IPS-18c (cell line): ENCODE measurements around the gene OR1L1.

Experiments used
- H3K4me3 ChIP-seq: 2 replicates; pipeline ENCODE4 v1.7.0; 2013; ENCODE audit warnings: low read depth, mild to moderate bottlenecking, low read length, moderate library complexity; ENCODE audit not compliant: insufficient read depth
- H3K9me3 ChIP-seq: one replicate; pipeline ENCODE4 v1.6.1; 2013; ENCODE audit warnings: mild to moderate bottlenecking, low read length, moderate library complexity; ENCODE audit not compliant: control insufficient read depth, insufficient read depth

Gene OR1L1

DNA sequence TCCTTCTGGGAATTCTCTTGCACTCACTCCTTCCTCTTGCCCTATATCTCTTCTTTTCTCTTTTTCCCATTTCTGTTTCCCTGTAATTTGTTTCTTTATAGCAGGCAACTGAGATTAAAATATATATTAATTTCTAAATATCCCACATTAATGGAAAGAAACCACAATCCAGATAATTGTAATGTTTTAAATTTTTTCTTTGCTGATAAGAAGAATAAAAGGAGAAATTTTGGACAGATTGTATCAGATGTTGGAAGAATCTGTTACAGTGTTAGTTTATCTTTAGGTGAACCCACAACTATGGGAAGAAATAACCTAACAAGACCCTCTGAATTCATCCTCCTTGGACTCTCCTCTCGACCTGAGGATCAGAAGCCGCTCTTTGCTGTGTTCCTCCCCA lies at the start of gene OR1L1:
TSS of gene OR1L1 (plus strand) at position 301 of the 400 bp plus-strand sequence. CDS start at position 301, 0 bp downstream.
- Histone ChIP-seq H3K9me3 (peaks cover 2% of the 10 kb centered on the region), H3K4me3 (no peak within 1 kb of the TSS)

DNA sequence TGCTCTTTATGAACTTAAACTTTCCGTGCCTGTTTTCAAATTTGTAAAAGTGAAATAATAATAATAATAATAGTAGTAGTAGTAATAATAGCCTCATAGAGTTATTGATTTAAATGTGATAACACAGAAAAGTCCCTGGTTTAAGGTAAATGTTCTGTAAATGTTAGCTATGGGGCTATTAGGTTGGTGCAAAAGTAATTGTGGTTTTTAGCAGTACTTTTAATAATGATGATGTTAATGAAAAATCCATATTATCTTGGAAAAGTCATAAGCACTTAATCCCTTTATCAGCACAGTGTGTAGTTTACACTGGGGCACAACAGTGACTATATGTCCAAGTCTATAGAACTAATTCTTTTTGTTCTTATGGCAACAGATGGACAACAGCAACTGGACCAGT lies 47.2 kb upstream of the OR1L1 start, which contains the start of gene OR1Q1:
TSS of gene OR1Q1 (plus strand) at position 377 of the 400 bp plus-strand sequence. CDS start at position 377, 0 bp downstream.
- Histone ChIP-seq H3K4me3 (no peak within 1 kb of the TSS; the same call in 1 of the 2 replicates), H3K9me3 (no peaks in the 10 kb centered on the region)

DNA sequence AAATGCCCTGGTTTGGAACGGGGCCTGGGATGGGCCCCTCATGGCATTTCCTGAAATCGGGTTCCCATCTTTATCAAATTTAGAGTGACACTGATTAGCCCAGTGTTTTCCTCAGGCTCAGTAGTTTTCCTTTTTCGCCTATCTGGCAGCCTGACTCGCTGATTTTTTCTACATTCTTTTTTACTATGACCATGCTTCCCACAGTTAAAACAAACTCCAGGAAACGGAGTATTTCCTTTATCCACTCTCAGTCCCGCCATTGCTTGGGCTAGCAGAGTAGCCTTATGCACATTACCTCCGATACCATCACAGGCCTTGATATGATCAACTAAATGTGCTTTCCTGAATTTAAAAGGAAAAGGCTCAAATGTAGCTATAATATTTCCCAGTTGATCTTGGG lies 41.5 kb upstream of the OR1L1 start:
- H3K4me3 ChIP-seq, result no peak overlapping the region
- H3K9me3 ChIP-seq, result no peaks in the 10 kb centered on the region

GRCh38 chr9:122642226-122642625 lies 19.3 kb upstream of the OR1L1 start:
- Histone ChIP-seq H3K4me3 (no peak overlapping the region), H3K9me3 (no peaks in the 10 kb centered on the region)

DNA sequence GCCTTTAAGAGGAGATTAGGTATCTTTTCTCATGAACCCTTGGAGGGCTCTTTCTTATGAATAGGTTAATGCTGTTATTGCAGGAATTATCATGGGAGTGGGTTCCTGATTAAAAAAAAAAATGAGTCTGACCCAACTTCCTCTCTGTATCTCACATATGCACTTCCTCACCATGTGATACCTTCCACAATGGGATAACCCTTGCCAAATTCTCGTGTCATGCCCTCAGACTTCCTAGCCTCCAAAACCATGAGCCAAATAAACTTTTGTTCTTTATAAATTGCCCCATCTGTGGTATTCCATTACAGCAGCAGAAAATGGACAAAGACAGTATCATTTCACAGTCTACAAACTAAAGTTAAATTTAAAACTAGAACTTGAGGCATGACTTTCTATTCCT lies 5.1 kb upstream of the OR1L1 start:
- no peaks in the 10 kb centered on the region for H3K9me3 ChIP-seq
- H3K4me3 ChIP-seq, result no peak overlapping the region

- no peak within 1 kb of the TSS for H3K4me3 ChIP-seq
- peaks cover 2% of the 10 kb centered on the region for H3K9me3 ChIP-seq
Observed at GRCh38 chr9:122657527-122657926, 4.0 kb upstream of the OR1L1 start, which contains the start of gene OR1B1. TSS of gene OR1B1 (minus strand) at chr9:122657627.

GRCh38 chr9:122672481-122672880 lies 11.0 kb downstream of the OR1L1 start:
- Histone ChIP-seq H3K9me3 (peaks cover 8% of the 10 kb centered on the region), H3K4me3 (no peak overlapping the region)

DNA sequence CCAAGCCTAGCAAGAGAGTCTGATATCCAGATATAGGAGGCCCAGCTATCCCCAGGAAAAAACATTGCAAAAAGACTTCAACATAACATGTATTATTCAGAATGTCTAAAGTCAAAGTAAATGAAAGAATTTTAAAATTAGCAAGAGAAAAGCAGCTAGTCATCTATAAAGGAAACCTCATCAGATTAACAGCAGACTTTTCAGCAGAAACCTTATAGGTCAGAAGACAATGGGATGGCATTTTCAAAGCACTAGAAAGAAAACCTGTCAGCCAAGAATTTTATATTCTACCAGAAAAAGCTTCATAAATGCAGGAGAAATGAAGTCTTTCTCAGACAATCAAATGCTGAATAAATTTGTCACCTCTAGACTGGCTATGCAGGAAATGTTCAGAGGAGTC lies 23.3 kb downstream of the OR1L1 start:
- Histone ChIP-seq H3K9me3 (peaks cover 2% of the 10 kb centered on the region), H3K4me3 (no peak overlapping the region)

- H3K9me3 ChIP-seq, result no peaks in the 10 kb centered on the region
Observed at GRCh38 chr9:122695696-122696095, 34.2 kb downstream of the OR1L1 start.

More at GRCh38 chr9:122695696-122696095, 34.2 kb downstream of the OR1L1 start:
- H3K4me3 ChIP-seq, result no peak overlapping the region
